ENCODE measurements around the gene DOCK2.

- TF ChIP-seq CTCF (conservative IDR thresholded peaks at IDR 0.05; ENCODE audit: low read depth, low read length) (no peak), EZH2 (IDR thresholded peaks at IDR 0.05; ENCODE audit: borderline replicate concordance, low read depth, low read length, poor library complexity, severe bottlenecking) (no peak)
These were observed 467.6 kb downstream of the DOCK2 start for GRCh38 chr5:170104710-170105109.

Measured in A673 (cell line).